Astrocyte of the hippocampus (primary cell): ENCODE results near the gene UBR1.
"Not testable (repeated sequence)": the region's sequence is repeated elsewhere in the genome, so short reads cannot be mapped to it uniquely, and the experiment has no call there.

ENCODE experiments used
- DNase-seq: peaks from one replicate; pipeline ENCODE4 v3.0.0; 2011; ENCODE audit warnings: low read depth, low spot score

Gene UBR1

DNA sequence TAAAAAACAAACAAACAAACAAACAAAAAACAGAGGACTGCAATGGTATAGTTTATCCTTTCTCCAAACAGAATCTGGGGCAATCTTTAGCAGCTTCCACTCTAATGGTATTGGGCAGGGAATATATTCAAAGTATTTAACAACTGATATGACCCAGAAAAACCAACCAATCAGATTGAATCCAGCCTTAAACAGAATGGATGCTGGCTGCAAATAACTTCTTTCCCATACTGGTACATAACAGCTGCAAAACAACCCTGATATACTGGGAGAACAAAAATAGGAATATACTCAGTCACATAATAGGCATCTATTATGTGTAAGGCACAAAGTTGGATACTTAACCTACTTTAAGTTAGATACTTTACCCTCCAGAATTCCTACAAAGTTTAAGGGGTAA lies 49.1 kb downstream of the UBR1 start:
- no peak for DNase-seq

DNA sequence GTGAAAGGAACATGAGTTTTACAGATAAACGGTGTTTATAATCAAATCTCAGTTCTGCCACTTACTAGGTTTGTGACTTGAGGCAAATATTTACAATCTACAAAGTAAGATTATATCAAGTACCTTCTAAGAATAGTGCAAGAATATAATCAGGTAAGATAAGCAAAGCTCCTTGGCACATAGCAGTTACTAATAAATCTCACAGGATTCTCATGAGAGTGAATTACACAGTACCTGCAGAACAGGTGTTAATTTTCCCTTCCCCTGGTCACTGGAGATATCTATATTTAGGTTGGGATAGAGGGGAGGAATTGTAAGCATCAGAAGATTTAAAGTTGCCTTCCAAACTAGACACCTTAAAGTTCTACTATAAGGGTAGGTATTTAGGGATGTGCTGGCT lies 53.0 kb downstream of the UBR1 start:
- no peak for DNase-seq

DNA sequence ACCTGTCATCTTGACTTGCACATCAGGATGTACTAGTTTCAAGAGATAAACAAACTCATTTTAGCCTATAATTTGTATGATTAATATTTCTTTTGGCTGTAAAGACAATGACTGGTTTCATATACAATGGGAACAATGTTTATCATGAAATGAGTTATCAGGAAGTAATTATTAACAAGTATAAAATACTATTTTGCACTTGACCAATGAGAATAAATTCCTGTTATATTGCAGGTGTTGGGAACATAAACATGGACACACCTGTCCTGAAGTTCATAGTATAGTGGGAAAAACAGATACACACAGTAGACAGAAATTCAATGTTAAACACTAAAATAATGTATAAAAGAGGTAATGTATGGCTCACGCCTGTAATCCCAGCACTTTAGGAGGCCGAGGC lies 56.9 kb downstream of the UBR1 start:
- DNase-seq, result no peak

- no peak for DNase-seq
Measured at GRCh38 chr15:43046484-43046883, 59.4 kb downstream of the UBR1 start.

DNA sequence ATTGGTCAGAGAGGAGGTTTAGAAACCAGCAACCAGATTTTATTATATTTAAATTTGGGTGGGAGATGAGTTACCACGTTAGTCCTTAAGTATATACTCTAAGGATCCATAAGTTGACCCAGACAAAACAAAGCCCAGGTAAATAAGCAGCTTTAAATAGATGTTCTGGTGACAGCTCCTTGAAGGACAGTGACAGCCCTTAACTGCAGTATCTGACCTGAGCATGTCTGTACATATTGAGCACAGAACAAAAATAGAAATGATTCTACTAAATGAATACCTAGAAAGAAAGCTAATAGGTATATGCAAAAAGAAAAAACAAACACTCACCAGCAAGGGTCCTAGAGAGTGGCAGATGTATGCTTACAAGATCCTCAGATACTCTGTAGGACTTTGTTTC lies 63.0 kb downstream of the UBR1 start:
- no peak for DNase-seq

DNA sequence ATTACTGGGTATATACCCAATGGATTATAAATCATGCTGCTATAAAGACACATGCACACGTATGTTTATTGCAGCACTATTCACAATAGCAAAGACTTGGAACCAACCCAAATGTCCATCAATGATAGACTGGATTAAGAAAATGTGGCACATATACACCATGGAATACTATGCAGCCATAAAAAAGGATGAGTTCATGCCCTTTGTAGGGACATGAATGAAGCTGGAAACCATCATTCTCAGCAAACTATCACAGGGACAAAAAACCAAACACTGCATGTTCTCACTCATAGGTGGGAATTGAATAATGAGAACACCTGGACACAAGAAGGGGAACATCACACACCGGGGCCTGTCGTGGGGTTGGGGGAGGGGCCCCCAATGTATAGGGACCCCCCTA lies 64.8 kb downstream of the UBR1 start:
- DNase-seq, result not testable (repeated sequence)

DNA sequence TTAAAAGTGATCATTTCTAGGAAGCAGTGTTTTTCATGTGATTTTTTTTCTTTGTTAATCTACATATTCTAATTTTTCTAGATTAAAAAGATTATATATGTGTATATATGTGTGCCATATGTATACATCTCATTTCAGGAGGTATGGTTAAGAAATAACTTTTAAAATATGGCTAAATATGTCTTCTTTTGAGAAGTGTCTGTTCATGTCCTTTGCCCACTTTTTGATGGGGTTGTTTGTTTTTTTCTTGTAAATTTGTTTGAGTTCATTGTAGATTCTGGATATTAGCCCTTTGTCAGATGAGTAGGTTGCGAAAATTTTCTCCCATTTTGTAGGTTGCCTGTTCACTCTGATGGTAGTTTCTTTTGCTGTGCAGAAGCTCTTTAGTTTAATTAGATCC lies 70.6 kb downstream of the UBR1 start:
- not testable (repeated sequence) for DNase-seq

DNA sequence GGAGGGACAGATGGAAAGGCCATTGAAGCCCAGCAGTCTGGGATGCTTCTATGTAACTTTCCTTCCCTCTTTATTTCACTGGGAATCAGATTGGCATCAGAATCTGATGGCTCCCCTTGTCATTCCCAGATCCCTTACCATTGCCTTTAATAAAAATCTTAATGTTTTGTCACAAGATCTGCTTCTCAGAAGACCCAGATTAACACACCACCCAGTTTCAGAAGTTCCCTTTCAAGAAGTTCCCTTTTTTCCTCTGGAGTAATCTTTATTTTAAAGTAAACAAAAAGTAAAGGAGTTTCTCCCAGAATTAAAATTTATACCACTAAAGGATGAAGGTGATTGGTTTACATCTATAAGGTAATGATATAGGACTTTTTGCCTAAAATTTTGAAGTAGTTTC lies 76.4 kb downstream of the UBR1 start:
- DNase-seq, result no peak

- no peak for DNase-seq
Measured at GRCh38 chr15:43025150-43025549, 80.7 kb downstream of the UBR1 start.

DNA sequence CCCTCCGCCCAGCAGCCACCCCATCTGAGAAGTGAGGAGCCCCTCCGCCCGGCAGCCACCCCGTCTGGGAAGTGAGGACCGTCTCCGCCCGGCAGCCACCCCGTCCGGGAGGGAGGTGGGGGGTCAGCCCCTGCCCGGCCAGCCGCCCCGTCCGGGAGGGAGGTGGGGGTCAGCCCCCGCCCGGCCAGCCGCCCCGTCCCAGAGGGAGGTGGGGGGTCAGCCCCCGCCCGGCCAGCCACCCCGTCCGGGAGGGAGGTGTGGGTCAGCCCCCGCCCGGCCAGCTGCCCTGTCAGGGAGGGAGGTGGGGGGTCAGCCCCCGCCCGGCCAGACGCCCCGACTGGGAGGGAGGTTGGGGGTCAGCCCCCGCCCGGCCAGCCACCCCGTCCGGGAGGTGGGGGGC lies 91.2 kb downstream of the UBR1 start:
- DNase-seq, result not testable (repeated sequence)

DNA sequence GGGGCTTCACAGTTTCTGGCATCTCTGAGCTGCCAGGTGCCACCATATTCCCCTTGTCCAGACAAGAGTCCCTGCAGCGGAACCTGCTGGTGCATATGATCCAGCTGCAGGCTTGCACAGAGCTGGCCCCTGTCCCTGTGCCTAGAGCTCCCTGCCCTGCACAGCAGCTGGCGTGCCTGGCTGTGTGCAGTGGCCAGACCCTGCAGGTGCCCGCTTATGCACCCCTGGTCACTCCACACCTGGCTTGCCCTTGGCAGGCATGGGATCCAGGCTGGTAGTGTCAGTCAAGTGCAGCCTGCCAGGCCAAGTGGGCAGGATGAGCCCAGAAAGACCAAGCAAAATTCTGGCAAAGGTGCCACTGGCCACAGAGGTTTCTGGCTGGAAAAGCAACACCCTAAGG lies 96.6 kb downstream of the UBR1 start:
- no peak for DNase-seq

- DNase-seq, result no peak
Measured at GRCh38 chr15:43008150-43008549, 97.7 kb downstream of the UBR1 start.

DNA sequence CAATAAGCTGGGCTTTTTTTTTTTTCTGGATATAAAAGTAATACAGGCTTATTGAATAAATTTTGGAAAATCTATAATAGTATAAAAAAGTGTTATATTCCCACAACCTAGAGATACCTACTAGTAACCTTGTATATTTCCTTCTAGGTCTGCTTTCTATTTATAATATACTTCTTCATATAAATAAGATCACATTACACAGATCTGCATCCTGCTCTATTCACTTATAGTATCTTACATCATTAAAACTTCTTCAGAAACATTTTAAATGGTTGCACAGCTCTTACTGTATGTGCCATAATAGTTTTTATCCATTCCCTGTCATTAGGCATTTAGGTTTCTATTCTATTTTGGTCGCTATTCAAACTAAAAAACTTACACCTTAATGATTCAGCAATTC lies 98.3 kb downstream of the UBR1 start:
- no peak for DNase-seq

- DNase-seq, result no peak
Measured at GRCh38 chr15:43006991-43007390, 98.8 kb downstream of the UBR1 start.

GRCh38 chr15:43004886-43005595 lies 100.8 kb downstream of the UBR1 start:
- not testable (repeated sequence) for DNase-seq

DNA sequence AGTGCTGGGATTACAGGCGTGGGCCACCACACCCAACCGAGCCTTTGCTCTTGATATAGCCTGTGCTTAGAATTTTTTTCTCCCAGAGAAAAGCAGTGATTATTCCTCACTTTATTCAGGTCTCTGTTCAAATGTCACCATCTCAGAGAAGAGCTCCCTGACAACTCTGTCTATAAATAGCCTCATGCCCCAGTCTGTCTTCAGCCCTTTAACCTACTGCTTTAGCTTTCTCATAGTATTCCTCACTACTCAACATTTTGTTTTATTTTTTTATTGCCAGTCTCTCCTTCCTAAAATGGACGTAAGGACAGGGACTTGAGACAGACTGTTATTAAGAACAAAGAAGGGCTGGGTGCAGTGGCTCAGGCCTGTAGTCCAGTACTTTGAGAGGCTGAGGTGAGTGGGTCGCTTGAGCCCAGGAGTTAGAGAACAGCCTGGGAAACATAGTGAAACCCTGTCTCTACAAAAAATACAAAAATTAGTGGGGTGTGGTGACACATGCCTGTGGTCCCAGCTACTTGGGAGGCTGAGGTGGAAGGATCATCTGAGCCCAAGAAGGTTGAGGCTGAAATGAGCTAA lies 106.5 kb downstream of the UBR1 start:
- no peak for DNase-seq

DNA sequence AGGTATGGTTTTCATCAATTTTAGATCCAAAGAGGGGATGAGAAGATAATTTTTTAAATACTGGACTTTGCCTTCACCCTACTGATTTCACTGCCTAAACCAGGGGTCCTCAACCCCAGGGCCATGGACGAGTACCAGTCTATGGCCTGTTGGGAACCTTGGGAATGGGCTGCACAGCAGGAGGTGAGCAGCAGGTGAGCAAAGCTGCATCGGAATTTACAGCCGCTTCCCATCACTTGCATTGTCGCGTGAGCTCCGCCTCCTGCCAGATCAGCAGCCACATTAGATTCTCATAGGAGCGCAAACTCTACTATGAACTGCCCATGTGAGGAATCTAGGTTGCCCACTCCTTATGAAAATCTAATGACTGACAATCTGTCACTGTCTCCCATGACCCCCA lies 109.0 kb downstream of the UBR1 start:
- DNase-seq, result no peak

DNA sequence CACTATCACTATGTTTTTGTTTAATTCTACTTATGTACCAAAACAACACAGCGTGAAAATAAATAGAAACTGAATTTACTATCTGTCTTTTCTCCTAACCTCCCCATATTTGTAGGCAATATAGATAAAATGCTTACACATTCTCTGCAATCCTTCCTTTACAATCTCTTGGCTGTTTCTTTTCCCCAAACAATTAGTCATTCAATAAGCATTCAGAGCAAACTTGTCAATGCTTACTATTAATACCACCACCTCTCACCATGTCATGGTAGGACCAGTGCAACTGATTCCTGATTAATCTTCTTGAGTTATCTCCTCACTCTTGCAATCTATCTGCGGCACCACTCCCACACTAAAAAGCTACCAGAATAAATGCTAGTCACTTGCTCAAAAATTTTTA lies 111.3 kb downstream of the UBR1 start:
- peak; percentile 41 for DNase-seq

DNA sequence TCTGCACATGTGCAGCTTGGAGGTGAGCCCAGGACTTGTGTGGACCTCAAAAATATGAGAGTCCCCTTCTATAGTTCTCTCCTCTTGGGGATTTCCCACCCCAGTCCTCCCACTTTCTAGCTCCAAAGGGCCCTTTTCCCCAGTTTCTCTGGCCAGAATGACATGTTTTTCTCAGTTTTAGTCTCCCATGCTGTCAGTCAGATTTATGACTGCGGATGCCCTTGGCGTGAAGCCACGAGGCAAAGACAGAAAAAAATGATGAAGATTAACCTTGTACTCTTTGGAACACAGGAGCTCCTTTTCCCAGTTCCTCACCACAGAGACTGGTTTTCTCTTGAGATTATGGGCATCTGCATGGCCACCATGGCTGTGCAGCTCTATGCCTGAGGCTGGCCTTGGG lies 113.2 kb downstream of the UBR1 start:
- DNase-seq, result peak; percentile 8

DNA sequence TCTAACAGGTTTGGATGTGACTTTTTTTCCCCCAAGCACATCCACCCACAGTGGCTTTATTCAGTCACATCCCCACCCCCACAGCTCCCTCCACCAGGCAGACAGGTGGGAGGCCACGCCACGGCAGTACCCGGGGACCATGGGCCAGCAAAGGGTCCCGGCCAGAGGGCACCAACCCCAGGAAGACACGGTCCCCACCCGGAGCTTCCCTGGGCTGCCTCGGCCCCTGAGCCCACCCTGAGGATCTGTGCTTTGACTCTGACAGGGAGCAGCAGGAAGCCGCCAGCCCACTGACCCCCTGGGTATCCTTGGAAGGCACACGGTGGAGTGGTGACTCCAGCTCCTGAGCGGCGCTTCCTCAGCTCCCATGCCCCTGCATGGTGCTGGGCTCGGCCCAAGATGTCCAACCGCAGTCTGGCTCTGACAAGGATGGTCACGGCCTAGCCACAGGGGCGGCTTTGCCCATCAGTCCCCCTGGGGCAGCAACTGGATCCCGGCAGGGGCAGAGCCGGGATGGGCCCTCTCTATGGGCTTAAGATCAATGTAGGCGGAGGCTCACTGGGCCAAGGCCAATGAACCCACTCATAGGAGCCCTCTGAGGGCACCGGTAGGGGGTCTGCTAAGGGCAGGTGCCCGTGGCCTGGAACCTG lies 119.0 kb downstream of the UBR1 start:
- no peak for DNase-seq

DNA sequence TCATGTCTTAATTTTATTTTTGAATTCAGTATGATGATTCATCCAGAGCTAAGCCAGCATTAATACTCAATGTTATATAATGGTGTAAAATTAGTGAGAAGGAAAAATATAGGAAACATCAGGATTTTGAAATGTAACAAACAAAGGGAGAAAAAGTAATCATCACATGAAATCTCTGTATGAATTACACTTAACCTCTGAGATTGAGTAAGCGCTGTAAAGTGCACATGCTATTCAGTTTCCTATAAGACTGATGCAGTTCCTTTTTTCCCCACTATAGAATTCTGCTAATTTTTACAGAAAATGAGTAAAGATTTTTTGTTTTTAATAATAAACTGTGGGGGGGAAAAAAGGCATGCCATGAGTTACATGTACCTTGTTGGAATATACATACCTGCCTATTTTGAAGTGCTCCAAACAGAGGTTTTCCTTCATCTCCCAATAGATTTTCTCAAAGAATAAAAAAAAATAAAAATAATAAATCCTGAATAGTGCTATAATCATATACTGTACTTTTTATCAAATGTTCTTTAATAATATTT lies 121.3 kb downstream of the UBR1 start:
- DNase-seq, result no peak

DNA sequence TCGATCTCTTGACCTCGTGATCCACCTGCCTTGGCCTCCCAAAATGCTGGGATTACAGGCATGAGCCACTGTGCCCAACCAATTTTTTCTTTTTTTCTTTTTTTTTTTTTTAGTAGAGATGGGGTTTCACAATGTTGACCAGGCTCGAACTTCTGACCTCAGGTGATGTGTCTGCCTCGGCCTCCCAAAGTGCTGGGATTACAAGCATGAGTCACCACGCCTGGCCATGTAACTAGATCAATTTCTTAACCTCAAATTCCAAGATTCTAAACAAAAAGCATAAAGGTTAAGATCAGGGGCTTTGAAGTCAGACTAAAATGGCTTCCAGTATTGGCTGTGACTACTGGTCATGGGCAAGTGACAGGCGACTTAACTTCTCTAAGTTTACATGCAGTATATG lies 126.7 kb downstream of the UBR1 start:
- peak; percentile 12 for DNase-seq
